RKO (cell line): ENCODE measurements around the gene TAF11L11.
"Not testable (repeated sequence)": the region's sequence is repeated elsewhere in the genome, so short reads cannot be mapped to it uniquely, and the experiment has no call there.

Experiments
- DNase-seq: peaks from one replicate; pipeline ENCODE4 v3.0.0-alpha.2; 2016; ENCODE audit warnings: low spot score

The TAF11L11 gene

DNA sequence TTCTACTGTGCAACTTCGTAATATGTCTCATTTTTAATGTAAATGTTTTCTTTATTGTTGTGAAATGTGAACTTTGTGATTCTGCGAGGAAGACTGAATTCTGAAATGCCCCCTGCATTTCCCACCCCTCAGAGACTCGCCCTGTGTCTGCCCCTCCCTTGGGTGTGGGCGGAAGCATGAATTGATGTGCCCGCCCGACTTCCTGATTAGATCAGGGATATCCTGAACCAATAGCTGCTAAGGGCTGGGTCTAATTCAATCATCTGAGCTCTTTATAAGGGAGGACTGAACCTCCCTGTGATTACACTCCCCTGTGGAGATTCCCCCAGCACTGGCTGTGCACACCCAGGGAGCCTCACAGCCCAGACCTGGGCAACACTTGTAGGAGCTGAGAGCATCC is at the start of gene TAF11L11:
Gene TAF11L11, plus strand, starts transcription at position 304 of the 400 bp plus-strand sequence.
- DNase-seq = not testable (repeated sequence)

DNA sequence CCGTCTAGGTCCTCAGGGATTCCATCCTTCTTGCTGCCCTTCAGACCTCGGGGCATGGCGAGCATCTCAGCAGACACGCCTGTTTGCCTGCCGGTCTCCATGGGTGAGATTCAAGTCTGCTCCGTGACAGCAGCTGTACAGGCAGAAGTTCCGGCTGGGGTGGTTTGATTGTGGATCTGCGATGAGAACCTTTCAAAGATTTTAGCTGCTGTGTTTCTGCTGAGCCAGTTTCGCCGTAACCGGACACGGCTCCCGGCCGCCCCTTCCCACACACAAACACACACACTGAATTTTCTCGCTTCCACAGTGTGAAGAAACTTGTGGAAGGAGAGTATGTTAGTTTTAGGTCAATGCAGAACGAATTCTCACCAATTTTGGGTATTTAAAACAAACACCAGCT is 18.3 kb upstream of the TAF11L11 start, which contains the start of gene TAF11L7:
Gene TAF11L7, minus strand, starts transcription at position 101 of the 400 bp plus-strand sequence.
- not testable (repeated sequence) for DNase-seq

DNA sequence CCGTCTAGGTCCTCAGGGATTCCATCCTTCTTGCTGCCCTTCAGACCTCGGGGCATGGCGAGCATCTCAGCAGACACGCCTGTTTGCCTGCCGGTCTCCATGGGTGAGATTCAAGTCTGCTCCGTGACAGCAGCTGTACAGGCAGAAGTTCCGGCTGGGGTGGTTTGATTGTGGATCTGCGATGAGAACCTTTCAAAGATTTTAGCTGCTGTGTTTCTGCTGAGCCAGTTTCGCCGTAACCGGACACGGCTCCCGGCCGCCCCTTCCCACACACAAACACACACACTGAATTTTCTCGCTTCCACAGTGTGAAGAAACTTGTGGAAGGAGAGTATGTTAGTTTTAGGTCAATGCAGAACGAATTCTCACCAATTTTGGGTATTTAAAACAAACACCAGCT is 13.1 kb upstream of the TAF11L11 start, which contains the start of gene TAF11L8:
Gene TAF11L8, minus strand, starts transcription at position 101 of the 400 bp plus-strand sequence.
- not testable (repeated sequence) for DNase-seq

DNA sequence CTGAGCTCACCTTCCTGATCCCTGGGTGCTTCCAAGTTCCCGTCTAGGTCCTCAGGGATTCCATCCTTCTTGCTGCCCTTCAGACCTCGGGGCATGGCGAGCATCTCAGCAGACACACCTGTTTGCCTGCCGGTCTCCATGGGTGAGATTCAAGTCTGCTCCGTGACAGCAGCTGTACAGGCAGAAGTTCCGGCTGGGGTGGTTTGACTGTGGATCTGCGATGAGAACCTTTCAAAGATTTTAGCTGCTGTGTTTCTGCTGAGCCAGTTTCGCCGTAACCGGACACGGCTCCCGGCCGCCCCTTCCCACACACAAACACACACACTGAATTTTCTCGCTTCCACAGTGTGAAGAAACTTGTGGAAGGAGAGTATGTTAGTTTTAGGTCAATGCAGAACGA is 9.7 kb upstream of the TAF11L11 start, which contains the start of gene TAF11L9:
Gene TAF11L9, minus strand, starts transcription at position 140 of the 400 bp plus-strand sequence.
- not testable (repeated sequence) for DNase-seq

DNA sequence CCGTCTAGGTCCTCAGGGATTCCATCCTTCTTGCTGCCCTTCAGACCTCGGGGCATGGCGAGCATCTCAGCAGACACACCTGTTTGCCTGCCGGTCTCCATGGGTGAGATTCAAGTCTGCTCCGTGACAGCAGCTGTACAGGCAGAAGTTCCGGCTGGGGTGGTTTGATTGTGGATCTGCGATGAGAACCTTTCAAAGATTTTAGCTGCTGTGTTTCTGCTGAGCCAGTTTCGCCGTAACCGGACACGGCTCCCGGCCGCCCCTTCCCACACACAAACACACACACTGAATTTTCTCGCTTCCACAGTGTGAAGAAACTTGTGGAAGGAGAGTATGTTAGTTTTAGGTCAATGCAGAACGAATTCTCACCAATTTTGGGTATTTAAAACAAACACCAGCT is 6.3 kb upstream of the TAF11L11 start, which contains the start of gene TAF11L10:
Gene TAF11L10, minus strand, starts transcription at position 101 of the 400 bp plus-strand sequence.
- not testable (repeated sequence) for DNase-seq

DNA sequence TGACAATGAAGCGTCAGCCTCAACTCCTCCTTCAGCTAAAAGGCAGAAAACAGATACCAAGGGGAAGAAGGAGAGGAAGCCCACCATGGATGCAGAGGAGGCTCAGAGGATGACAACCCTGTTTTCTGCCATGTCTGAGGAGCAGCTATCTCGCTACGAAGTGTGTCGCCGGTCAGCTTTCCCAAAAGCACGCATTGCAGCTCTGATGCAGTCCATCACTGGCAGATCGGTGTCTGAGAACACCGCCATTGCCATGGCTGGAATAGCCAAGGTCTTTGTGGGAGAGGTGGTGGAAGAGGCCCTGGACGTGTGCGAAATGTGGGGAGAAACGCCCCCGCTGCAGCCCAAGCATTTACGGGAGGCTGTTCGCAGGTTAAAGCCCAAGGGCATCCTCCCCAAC is 968 bp downstream of the TAF11L11 start:
- no peak for DNase-seq

DNA sequence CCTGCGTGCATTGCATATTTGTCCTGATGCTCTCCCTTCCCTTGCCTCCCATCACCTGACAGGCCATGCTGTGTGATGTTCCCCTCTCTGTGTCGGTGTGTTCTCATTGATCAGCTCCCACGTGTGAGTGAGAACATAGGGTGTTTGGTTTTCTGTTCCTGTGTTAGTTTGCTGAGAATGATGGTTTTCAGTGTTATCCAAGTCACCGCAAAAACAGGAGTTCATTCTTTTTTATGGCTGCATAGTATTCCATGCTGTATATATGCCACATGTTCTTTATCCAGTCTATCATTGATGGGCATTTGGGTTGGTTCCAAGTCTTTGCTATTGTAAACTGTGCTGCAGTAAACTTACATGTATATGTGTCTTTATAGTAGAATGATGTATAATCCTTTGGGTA is 3.5 kb downstream of the TAF11L11 start:
- DNase-seq = not testable (repeated sequence)

DNA sequence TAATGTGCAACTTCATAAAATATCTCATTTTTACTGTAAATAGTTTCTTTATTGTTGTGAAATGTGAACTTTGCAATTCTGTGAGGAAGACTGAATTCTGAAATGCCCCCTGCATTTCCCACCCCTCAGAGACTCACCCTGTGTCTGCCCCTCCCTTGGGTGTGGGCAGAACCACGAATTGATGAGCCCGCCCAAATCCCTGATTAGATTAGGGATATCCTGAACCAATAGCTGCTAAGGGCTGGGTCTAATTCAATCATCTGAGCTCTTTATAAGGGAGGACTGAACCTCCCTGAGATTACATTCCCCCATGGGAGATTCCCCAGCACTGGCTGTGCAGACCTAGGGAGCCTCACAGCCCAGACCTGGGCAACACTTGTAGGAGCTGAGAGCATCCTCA is 6.1 kb downstream of the TAF11L11 start, which contains the start of gene TAF11L12:
Gene TAF11L12, plus strand, starts transcription at position 301 of the 400 bp plus-strand sequence.
- not testable (repeated sequence) for DNase-seq

DNA sequence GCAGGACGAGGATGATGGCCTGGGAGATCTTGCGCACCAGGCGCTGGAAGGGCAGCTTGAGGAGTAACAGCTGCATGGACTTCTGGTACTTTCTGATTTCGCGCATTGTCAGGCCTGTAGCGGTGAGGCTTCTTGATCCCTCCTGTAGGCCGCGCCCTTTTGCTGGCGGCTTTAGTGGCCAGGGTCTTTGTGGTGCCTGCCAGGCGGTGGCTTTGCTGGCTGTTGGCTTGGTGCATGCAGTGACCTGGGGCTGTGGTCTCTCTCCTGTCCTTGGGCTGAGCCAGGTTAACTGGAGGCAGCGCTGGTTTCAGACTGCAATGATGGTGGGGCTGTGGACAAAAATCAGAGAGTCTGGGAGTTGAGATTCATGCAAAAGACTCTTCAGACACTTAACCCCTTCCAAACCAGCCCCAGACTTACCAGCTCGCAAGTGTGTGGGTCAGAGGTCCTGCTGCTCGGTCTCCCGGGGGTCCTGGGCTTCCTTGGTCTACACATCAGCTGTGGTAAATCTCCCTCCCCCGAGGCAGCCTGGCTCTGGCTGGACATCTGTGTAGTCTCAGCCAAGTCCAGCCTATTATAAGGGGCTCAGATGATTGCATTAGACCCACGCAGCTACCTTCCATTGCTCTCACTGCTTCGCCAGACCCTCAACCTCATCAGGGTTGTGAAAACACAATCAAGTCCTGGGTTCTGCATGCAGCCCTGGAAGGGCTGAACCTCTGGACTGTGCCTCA is 11.1 kb downstream of the TAF11L11 start:
- no peak for DNase-seq

DNA sequence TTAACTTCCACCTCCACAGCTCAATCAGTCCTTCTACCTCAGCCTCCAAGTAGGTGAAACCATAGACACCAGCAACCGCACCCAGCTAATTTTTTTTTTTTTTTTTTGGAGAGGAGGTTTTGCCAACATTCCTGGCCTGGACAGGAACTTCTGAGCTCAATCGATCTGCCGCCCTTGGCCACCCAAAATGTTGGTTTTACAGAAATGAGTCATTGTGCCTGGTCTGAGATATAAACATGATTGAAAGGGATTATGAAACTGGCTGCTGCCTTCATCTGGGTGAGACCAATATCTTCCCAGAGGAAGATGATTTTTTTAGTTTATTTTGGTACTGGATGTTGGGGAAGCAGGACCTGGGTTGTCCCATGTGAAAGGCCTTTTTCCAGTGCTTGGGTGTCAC is 15.4 kb downstream of the TAF11L11 start:
- no peak for DNase-seq

DNA sequence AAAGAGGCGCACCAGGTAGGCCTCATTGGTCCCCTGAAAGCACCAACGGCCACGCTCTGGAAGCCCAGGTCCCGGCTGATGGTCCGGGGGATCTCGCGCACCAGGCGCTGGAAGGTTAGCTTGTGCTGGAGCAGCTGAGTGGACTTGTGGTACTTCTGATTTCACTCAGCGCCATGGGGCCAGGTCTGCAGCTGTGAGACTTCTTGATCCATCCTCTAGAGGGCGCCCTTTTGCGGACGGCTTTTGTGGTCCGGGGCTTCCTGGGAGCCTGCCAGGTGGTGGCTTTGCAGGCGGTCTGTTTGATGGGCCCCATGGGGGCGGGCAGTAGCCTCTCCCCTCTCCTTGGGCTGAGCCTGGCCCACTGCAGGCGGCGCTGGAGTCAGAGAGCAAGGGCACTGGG is 16.6 kb downstream of the TAF11L11 start:
- no peak for DNase-seq

DNA sequence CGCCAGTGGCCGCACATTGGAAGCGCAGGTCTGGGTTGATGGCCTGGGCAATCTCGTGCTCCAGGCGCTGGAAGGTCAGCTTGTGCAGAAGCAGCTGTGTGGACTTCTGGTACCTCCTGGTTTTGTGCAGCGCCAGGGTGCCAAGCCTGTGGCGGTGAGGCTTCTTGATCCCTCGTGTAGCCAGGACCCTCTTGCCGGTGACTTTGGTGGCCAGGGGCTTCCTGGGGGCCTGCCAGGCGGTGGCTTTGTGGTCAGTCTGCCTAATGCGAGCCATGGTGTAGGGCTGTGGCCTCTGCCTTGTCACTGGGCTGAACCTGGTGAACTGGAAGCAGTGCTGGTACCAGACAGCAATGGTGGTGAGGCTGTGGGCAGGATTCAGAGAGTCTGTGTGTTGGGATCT is 21.7 kb downstream of the TAF11L11 start:
- no peak for DNase-seq

DNA sequence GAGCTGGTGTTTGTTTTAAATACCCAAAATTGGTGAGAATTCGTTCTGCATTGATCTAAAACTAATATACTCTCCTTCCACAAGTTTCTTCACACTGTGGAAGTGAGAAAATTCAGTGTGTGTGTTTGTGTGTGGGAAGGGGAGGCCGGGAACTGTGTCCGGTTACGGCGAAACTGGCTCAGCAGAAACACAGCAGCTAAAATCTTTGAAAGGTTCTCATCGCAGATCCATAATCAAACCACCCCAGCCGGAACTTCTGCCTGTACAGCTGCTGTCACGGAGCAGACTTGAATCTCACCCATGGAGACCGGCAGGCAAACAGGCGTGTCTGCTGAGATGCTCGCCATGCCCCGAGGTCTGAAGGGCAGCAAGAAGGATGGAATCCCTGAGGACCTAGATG is 27.8 kb downstream of the TAF11L11 start, which contains the start of gene TAF11L13:
Gene TAF11L13, plus strand, starts transcription at position 301 of the 400 bp plus-strand sequence.
- not testable (repeated sequence) for DNase-seq

DNA sequence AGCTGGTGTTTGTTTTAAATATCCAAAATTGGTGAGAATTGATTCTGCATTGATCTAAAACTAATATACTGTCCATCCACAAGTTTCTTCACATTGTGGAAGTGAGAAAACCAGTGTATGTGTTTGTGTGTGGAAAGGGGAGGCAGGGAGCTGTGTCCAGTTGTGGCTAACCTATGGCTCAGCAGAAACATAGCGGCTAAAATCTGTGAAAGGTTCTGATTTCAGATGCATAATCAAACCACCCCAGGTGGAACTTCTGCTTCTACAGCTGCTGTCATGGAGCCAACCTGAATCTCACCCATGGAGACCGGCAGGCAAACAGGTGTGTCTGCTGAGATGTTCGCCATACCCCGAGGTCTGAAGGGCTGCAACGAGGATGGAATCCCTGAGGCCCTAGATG is 30.2 kb downstream of the TAF11L11 start, which contains the start of gene TAF11L14:
Gene TAF11L14, plus strand, starts transcription at position 301 of the 400 bp plus-strand sequence.
- DNase-seq = no peak

DNA sequence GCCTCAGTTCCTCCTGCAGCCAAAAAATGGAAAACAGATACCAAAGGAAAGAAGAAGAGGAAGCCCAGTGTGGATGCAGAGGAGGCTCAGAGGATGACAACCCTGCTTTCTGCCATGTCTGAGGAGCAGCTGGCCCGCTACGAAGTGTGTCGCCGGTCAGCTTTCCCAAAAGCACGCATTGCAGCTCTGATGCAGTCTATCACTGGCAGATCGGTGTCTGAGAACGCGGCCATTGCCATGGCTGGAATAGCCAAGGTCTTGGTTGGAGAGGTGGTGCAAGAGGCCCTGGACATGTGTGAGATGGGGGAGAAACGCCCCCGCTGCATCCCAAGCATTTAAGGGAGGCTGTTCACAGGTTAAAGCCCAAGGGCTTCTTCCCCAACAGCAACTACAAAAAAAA is 45.2 kb downstream of the TAF11L11 start:
- DNase-seq = not testable (repeated sequence)

DNA sequence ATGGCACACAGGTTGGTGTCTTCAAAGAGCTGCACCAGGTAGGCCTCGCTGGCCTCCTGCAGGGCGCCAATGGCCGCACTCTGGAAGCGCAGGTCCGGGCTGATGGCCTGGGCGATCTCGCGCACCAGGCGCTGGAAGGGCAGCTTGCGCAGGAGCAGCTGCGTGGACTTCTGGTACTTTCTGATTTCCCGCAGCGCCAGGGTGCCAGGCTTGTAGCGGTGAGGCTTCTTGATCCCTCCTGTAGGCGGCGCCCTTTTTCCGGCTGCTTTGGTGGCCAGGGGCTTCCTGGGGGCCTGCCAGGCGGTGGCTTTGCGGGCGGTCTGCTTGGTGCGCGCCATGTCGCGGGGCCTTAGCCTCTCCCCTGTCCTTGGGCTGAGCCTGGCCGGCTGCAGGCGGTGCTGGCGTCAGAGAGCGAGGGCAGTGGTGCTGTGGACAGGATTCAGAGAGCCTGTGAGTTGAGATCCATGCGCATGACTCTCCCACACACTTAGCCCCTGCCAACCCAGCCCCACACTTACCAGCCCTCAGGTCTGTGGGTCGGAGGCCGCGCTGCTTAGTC is 51.3 kb downstream of the TAF11L11 start:
- not testable (repeated sequence) for DNase-seq
